BJ (cell line): ENCODE data around the gene CSNK1D. TPM values are rescaled to one million over a fixed set of nuclear protein-coding genes. Genes with fewer than 3 reads are reported as not detected.

Experiments used
- CTCF ChIA-PET: fragments of 350-600 bp; formaldehyde crosslinking; extraction: SDS; loops from one replicate; lab custom pipeline; 2021; ENCODE audit warnings: antibody characterized with exemption, inconsistent platforms; lab: Yijun Ruan, JAX
- POLR2A ChIA-PET: fragments of 300-600 bp; sonication (Branson Sonifier 250); formaldehyde crosslinking; extraction: SDS; loops from one replicate; lab custom pipeline; 2021; ENCODE audit warnings: antibody characterized with exemption; lab: Charles Lee
- DNase-seq: peaks from one replicate; pipeline ENCODE4 v3.0.0-alpha.2; 2011; ENCODE audit warnings: low read depth
- H3K27me3 ChIP-seq: 2 replicates; pipeline ENCODE4 v1.6.0; 2011; ENCODE audit warnings: low read length; ENCODE audit not compliant: control insufficient read depth, insufficient read depth
- H3K36me3 ChIP-seq: 2 replicates; pipeline ENCODE4 v1.5.1; 2011; ENCODE audit warnings: low read length; ENCODE audit not compliant: control insufficient read depth, insufficient read depth
- H3K4me3 ChIP-seq: 2 replicates; pipeline ENCODE4 v1.5.1; 2011; ENCODE audit warnings: low read depth, mild to moderate bottlenecking, control low read depth, low read length
- CTCF ChIP-seq: IDR thresholded peaks from 2 replicates; pipeline ENCODE4 v1.5.1; 2011; ENCODE audit warnings: low read depth, mild to moderate bottlenecking, control low read depth, inconsistent platforms, low read length, moderate library complexity; ENCODE audit not compliant: insufficient read depth
- polyA plus RNA-seq: library from polyadenylated mRNA; depleted of rRNA; stranded (reverse); fragments of >200 nt; gene quantifications from 2 replicates; pipeline ENCODE4 v1.2.3, GENCODE V29; 2011

Gene CSNK1D
- polyA plus RNA-seq, 1 experiment = 118 TPM

- H3K36me3 ChIP-seq = no peaks in the 10 kb centered on the region
- no peak for DNase-seq
- no peaks in the 10 kb centered on the region for H3K27me3 ChIP-seq
- POLR2A ChIA-PET = interaction anchor here (0.6 kb wide), 1 partner anchor 188 kb away, joined by 3 read pairs; the partner anchor contains the start of gene DCXR
- TF ChIP-seq CTCF = no peak
- CTCF ChIA-PET = interaction anchor here (0.9 kb wide), 1 partner anchor 188 kb away, joined by 3 read pairs; the partner anchor contains the start of gene DCXR
- no peak overlapping the region for H3K4me3 ChIP-seq
These were observed 48.0 kb downstream of the CSNK1D start for GRCh38 chr17:82225368-82226029.

- Histone ChIP-seq H3K27me3 (no peaks in the 10 kb centered on the region), H3K4me3 (no peak overlapping the region), H3K36me3 (no peaks in the 10 kb centered on the region)
- DNase-seq = no peak
- POLR2A ChIA-PET = interaction anchor here (0.6 kb wide), 1 partner anchor 187 kb away, joined by 3 read pairs; the partner anchor contains the start of gene DCXR
- CTCF ChIA-PET = no interaction called here
- no peak for TF ChIP-seq CTCF
These were observed 48.8 kb downstream of the CSNK1D start for GRCh38 chr17:82224666-82225065.

- CTCF ChIA-PET = interaction anchor here (1.2 kb wide), 1 partner anchor 17 kb away, joined by 3 read pairs; no protein-coding TSS in a partner anchor
- no peak overlapping the region for H3K4me3 ChIP-seq
- no peak for TF ChIP-seq CTCF
- no peaks in the 10 kb centered on the region for H3K27me3 ChIP-seq
- POLR2A ChIA-PET = no interaction called here
- H3K36me3 ChIP-seq = no peaks in the 10 kb centered on the region
- DNase-seq = no peak
These were observed 50.0 kb downstream of the CSNK1D start for GRCh38 chr17:82223517-82223916.

- Histone ChIP-seq H3K27me3 (no peaks in the 10 kb centered on the region), H3K4me3 (no peak overlapping the region), H3K36me3 (no peaks in the 10 kb centered on the region)
- TF ChIP-seq CTCF = no peak
- ChIA-PET CTCF (interaction anchor here (1.2 kb wide), 1 partner anchor 17 kb away, joined by 3 read pairs; no protein-coding TSS in a partner anchor), POLR2A (no interaction called here)
- DNase-seq = no peak
These were observed 50.7 kb downstream of the CSNK1D start for GRCh38 chr17:82222816-82223215.

GRCh38 chr17:82221341-82221902, 52.1 kb downstream of the CSNK1D start:
- no peak overlapping the region for H3K4me3 ChIP-seq
- POLR2A ChIA-PET = no interaction called here
- CTCF ChIA-PET = interaction anchor here (1.1 to 2.1 kb wide), 2 partner anchors 15 kb away, joined by 3 to 6 read pairs; no protein-coding TSS in a partner anchor
- H3K27me3 ChIP-seq = no peaks in the 10 kb centered on the region
- no peaks in the 10 kb centered on the region for H3K36me3 ChIP-seq
- DNase-seq = no peak
- TF ChIP-seq CTCF = no peak
